Activated CD8-positive, alpha-beta T cell treated with anti-CD3 and anti-CD28 coated beads, Interleukin-2, amount 10 ng/mL, durations not matched to agents 7 days and 5 days (primary cell): ENCODE results near the gene CCDC91. TPM values are rescaled to one million over a fixed set of nuclear protein-coding genes. Genes with fewer than 3 reads are reported as not detected.
"Not testable (repeated sequence)": the region's sequence is repeated elsewhere in the genome, so short reads cannot be mapped to it uniquely, and the experiment has no call there.

Experiments used
- ATAC-seq: fragments of 150-1000 bp; cut with Tn5 transposase; one replicate; pipeline ENCODE4 v1.10.0; 2021; ENCODE audit warnings: moderate library complexity
- CTCF ChIA-PET: fragments of 350-600 bp; sonication (Branson Sonifier 250); formaldehyde crosslinking; loops from one replicate; lab custom pipeline; 2021; ENCODE audit warnings: antibody characterized with exemption; lab: Charles Lee
- POLR2A ChIA-PET: fragments of 350-600 bp; sonication (Branson Sonifier 250); formaldehyde crosslinking; loops from one replicate; lab custom pipeline; 2021; ENCODE audit warnings: antibody characterized with exemption; lab: Charles Lee
- DNase-seq: peaks from one replicate; pipeline ENCODE4 v3.0.0-alpha.2; 2020
- H3K27ac Mint-ChIP-seq: one replicate; pipeline ENCODE4 v1.8.0; 2021; ENCODE audit warnings: mild to moderate bottlenecking, mixed read lengths
- H3K27me3 Mint-ChIP-seq: one replicate; pipeline ENCODE4 v1.8.0; 2021; ENCODE audit warnings: low read depth, mixed read lengths
- H3K36me3 Mint-ChIP-seq: one replicate; pipeline ENCODE4 v1.8.0; 2021; ENCODE audit warnings: low read depth, mixed read lengths
- H3K4me1 Mint-ChIP-seq: one replicate; pipeline ENCODE4 v1.8.0; 2021; ENCODE audit warnings: low read depth, mixed read lengths
- H3K4me3 Mint-ChIP-seq: one replicate; pipeline ENCODE4 v1.8.0; 2021; ENCODE audit warnings: mild to moderate bottlenecking, mixed read lengths
- H3K9me3 Mint-ChIP-seq: one replicate; pipeline ENCODE4 v1.8.0; 2022; ENCODE audit warnings: mixed read lengths; ENCODE audit not compliant: insufficient read depth
- total RNA-seq, 2 experiments: library from RNA; stranded (reverse); gene quantifications; one replicate each; pipeline ENCODE4 v1.2.3, GENCODE V29; 2021

CCDC91 gene
- total RNA-seq, 2 experiments from 2014 or later: 18.4 to 23.4 TPM

DNA sequence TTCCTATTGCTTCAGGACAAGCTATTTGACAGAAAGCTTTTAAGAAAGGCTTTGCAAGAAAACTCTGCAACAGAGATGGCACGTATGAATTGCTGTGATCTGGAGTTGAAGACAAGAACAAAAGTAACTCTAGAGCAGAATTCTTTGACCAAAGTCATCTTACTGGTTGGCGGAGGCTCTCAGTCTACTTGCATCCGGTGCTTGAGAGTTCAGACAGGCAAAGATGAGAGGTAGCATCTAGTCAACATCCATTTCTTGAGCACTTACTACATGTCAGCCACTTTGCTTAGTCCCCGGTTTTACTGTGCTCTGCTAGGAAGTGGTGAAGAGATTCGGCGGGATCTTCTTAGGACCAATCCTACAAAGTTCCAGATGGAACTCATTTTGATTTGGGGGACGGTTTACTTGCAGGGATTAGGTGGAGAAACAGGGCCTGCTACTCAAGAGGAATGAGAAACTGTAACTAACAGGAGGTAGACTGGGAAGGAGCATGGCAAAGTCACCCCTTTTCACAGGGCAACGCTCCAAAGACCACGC lies 404 bp upstream of the CCDC91 start:
- peaks cover 37% of the 10 kb centered on the region for H3K4me1 Mint-ChIP-seq
- H3K9me3 Mint-ChIP-seq: peaks cover 7% of the 10 kb centered on the region

DNA sequence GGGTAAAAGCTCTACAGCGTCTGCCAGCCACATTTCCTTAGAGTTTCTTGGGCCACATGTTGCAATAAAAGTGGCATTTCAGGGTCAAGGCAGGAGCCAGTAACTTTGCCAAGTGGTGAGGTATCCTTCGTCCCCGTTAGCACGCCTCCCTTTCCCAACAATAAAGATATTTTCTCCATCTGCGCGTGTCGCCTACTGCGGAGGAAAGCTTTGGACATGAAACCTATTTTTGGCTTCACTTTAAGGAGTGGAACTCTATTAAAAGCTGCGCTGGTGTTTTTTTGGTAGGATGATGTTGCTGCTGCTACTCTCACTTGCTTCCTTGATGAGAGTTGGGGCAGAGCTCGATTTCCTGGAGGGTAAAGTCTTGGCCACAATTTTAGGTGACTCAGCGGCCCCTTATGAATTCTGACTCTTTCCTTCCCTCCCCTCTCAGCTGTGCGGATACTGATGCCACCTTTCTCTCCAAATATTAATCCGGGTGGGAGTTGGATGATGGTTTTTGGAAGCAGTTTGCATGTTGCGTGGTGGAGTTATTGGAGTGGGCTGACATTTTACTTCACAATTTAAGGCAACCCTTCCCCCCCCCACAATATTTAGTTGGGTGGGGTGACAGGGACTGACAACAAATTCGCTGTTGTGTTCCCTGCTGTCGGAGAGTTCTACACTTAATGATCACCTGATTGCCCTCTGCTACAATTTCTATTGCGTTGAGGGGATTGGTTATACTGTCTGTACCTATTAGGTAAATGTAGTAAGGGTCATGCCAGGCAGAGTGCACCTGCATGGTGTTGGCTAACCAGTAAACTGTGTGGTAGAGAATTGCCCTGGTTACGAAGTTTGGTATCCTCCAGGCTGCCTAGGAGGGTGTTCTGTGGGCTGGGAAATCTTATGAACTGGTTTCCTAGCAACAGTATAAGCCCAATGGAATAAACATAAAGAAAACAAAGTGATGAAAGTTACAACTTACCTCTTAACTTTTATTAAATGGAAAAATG lies 1.1 kb downstream of the CCDC91 start:
- ATAC-seq (peak; percentile 36), DNase-seq (peak; percentile 50)
- Mint-ChIP-seq H3K36me3 (peaks cover 24% of the 10 kb centered on the region), H3K27me3 (no peaks in the 10 kb centered on the region), H3K9me3 (peaks cover 12% of the 10 kb centered on the region), H3K4me1 (peaks cover 37% of the 10 kb centered on the region), H3K27ac (peak overlapping the region; percentile 99), H3K4me3 (peak overlapping the region; percentile 96)
- CTCF ChIA-PET: interaction anchor here (0.6 to 2.0 kb wide), 3 partner anchors 33 to 1199 kb away, joined by 3 to 5 read pairs (median 3); no protein-coding TSS in a partner anchor
- POLR2A ChIA-PET: interaction anchor here (0.6 to 2.1 kb wide), 13 partner anchors 20 to 1095 kb away, joined by 3 to 10 read pairs (median 3); no protein-coding TSS in a partner anchor

More for the DNA sequence above, 404 bp upstream of the CCDC91 start:
- DNase-seq (peak; percentile 33), ATAC-seq (no peak)
- peaks cover 20% of the 10 kb centered on the region for H3K36me3 Mint-ChIP-seq
- no peaks in the 10 kb centered on the region for H3K27me3 Mint-ChIP-seq
- H3K27ac Mint-ChIP-seq: peak overlapping the region; percentile 99
- peak overlapping the region; percentile 96 for H3K4me3 Mint-ChIP-seq
- CTCF ChIA-PET: no interaction called here
- POLR2A ChIA-PET: interaction anchor here (1.5 to 2.1 kb wide), 3 partner anchors 18 to 63 kb away, joined by 3 to 10 read pairs (median 6); no protein-coding TSS in a partner anchor

DNA sequence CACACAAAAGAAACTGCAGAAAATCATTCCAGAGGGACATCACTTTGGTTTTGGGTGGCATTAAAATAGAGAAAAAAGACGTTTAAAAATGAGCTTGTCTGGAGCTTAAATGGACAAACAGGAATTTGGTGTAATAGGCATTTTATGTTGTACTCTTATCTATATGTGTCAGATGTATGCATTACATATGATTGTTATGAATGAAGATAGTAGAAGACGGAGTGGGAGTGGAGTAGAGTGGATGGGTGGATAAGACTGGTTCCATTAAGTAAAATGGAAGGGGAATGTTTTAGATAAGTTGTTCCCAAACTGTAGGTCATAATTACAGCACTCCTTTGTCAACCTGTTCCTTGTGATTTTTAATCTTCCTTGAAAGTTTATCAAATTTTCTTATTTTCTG lies 1.9 kb downstream of the CCDC91 start:
- peaks cover 37% of the 10 kb centered on the region for H3K4me1 Mint-ChIP-seq
- DNase-seq (no peak), ATAC-seq (no peak)
- CTCF ChIA-PET: interaction anchor here (1.0 to 2.0 kb wide), 2 partner anchors 32 to 57 kb away, joined by 3 to 5 read pairs; no protein-coding TSS in a partner anchor
- POLR2A ChIA-PET: no interaction called here
- H3K27me3 Mint-ChIP-seq: no peaks in the 10 kb centered on the region
- H3K36me3 Mint-ChIP-seq: peaks cover 24% of the 10 kb centered on the region
- no peak overlapping the region for H3K27ac Mint-ChIP-seq
- no peak overlapping the region for H3K4me3 Mint-ChIP-seq
- H3K9me3 Mint-ChIP-seq: peaks cover 12% of the 10 kb centered on the region

DNA sequence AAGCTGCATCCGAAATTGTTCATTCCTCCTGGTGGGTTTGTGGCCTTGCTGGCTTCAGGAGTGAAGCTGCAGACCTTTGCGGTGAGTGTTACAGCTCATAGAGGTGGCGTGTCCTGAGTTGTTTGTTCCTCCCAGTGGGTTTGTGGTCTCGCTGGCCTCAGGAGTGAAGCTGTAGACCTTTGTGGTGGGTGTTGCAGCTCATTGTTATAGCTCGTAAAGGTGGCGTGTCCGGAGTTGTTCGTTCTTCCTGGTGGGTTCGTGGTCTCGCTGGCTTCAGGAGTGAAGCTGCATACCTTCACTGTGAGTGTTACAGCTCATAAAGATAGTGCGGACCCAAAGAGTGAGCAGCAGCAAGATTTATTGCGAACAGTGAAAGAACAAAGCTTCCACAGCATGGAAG lies 4.4 kb downstream of the CCDC91 start:
- H3K9me3 Mint-ChIP-seq, H3K27me3 Mint-ChIP-seq, H3K27ac Mint-ChIP-seq, H3K4me3 Mint-ChIP-seq, ATAC-seq, DNase-seq, CTCF ChIA-PET: not testable (repeated sequence)
- H3K36me3 Mint-ChIP-seq: peaks cover 21% of the 10 kb centered on the region
- peaks cover 30% of the 10 kb centered on the region for H3K4me1 Mint-ChIP-seq
- POLR2A ChIA-PET: interaction anchor here (0.6 kb wide), 1 partner anchor 232 kb away, joined by 3 read pairs; no protein-coding TSS in a partner anchor

DNA sequence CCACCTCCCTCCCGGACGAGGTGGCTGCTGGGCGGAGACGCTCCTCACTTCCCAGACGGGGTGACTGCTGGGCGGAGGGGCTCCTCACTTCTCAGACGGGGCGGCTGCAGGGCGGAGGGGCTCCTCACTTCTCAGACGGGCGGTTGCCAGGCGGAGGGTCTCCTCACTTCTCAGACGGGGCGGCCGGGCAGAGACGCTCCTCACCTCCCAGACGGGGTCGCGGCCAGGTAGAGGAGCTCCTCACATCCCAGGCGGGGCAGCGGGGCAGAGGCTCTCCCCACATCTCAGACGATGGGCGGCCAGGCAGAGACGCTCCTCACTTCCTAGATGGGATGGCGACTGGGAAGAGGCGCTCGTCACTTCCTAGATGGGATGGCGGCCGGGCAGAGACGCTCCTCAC lies 10.9 kb downstream of the CCDC91 start:
- H3K27ac Mint-ChIP-seq, DNase-seq, H3K36me3 Mint-ChIP-seq, POLR2A ChIA-PET, H3K4me3 Mint-ChIP-seq, ATAC-seq, H3K4me1 Mint-ChIP-seq, CTCF ChIA-PET, H3K27me3 Mint-ChIP-seq: not testable (repeated sequence)
- H3K9me3 Mint-ChIP-seq: peaks cover 17% of the 10 kb centered on the region

DNA sequence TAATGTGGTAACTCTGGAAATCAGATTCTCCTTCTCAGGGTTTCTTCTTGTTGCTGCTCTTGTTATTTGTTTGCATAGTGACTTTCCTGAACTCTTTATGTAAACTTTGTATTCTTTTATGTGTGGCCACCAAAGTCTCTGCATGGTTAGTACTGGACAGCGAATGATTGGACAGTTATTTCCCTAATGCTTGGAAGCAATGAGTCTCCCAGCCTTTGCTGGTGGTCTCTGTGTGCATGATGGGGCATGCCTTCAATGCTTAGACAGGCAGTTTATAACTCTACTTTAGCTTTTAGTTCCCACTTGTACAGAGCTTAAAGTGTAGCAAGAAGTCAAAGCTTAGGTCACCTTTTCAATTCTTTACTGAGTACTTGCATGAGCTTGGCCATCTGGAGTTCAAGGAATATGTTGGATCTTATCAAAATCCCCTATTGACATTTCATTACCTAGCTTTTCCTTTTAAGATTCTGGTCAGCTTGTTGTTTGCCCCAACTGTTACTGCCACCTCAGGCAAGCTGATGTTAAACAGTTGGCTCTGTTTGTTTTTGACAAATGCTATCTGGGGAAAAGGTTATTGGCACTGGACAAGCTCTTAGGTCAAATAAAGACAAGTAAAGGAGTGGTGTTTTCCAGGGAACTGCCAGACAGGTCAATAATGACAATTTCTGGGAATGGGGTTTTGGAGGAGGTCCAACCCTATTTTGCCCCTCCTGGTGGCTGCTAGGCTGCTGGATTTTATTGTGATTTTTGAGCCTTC lies 12.3 kb downstream of the CCDC91 start:
- H3K27me3 Mint-ChIP-seq: no peaks in the 10 kb centered on the region
- H3K4me3 Mint-ChIP-seq: no peak overlapping the region
- ATAC-seq (no peak), DNase-seq (no peak)
- H3K9me3 Mint-ChIP-seq: peaks cover 17% of the 10 kb centered on the region
- H3K27ac Mint-ChIP-seq: no peak overlapping the region
- H3K36me3 Mint-ChIP-seq: peaks cover 10% of the 10 kb centered on the region
- CTCF ChIA-PET: no interaction called here
- POLR2A ChIA-PET: no interaction called here
- no peaks in the 10 kb centered on the region for H3K4me1 Mint-ChIP-seq

DNA sequence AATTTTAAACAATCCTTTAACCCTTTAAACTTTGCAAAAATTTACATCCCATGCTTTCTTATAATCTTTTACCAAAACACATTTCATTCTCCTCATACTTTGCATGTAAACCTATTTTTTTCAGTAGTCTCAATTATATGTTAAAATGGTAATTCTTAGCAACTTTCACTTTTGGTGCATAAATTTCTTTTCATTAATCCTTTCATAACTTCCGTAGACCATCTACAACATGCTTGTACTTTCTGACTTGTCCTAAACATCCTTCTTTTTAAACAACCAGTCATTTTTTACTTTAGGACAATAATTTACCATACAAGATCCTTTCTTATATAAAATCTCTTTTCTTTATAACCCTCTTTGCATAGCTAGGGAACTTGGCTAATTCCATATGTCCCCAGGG lies 19.5 kb downstream of the CCDC91 start:
- H3K4me3 Mint-ChIP-seq: no peak overlapping the region
- H3K4me1 Mint-ChIP-seq: no peaks in the 10 kb centered on the region
- ChIA-PET POLR2A (no interaction called here), CTCF (no interaction called here)
- no peak overlapping the region for H3K27ac Mint-ChIP-seq
- peaks cover 18% of the 10 kb centered on the region for H3K9me3 Mint-ChIP-seq
- H3K36me3 Mint-ChIP-seq: peaks cover 32% of the 10 kb centered on the region
- ATAC-seq: no peak
- no peak for DNase-seq
- no peaks in the 10 kb centered on the region for H3K27me3 Mint-ChIP-seq

DNA sequence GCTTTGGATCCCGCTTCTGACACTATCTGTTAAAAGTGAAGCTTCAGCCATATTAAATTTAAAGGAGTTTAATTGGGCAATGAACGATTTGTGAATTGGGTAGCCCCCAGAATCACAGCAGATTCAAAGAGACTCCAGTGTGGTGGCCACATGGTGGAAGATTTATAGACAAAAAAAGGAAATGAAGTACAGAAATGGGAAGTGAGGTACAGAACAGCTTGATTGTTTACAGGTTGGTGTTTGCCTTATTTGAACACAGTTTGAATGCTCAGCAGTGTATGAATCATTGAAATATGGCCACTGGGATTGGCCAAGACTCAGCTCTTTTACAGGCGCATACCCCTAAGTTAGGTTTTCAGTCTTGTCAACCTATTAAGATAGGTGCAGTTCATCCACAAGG lies 21.9 kb downstream of the CCDC91 start:
- Mint-ChIP-seq H3K9me3 (peaks cover 18% of the 10 kb centered on the region), H3K27ac (no peak overlapping the region), H3K36me3 (peaks cover 32% of the 10 kb centered on the region), H3K4me3 (no peak overlapping the region), H3K27me3 (no peaks in the 10 kb centered on the region), H3K4me1 (no peaks in the 10 kb centered on the region)
- no peak for DNase-seq
- ChIA-PET POLR2A (no interaction called here), CTCF (no interaction called here)
- ATAC-seq: no peak

DNA sequence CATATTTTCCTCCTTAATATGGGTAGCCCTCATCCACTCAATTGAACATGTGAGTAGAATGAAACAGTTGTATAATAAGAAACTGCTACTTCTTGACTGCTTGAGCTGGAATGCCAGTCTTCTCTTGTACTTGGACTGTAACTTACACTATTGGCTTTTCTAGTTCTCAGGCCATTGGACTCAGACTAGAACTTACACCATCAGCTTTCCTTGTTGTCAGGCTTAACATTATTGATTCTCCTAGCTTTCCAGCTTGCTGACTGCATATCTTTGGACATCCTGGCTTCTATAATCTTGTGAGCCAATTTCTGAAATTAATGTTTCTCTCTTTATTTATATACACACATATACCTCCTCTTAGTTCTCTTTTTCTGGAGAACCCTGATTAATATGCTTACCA lies 24.8 kb downstream of the CCDC91 start:
- POLR2A ChIA-PET: no interaction called here
- CTCF ChIA-PET: no interaction called here

DNA sequence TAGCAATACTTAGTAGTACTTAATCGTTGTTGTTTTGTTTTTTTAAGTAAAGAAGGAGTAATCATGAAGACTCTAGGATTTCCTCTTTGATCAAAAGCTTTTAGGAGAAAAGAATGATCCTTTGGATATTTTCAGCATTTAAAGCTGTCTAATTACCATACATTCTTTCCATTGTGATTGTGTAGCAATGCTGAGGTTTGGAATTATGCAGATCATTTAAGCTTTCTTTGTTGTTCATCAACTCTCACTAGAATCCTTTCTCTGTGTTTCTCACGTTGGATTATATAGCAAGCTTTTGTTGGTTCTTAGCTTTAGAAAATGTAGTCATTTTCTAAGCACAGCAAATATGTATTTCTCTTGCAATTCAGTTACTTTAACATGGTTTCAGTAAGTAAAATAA lies 25.8 kb downstream of the CCDC91 start:
- peaks cover 5% of the 10 kb centered on the region for H3K4me1 Mint-ChIP-seq

More for the DNA sequence above, 24.8 kb downstream of the CCDC91 start:
- no peak overlapping the region for H3K4me3 Mint-ChIP-seq
- peaks cover 35% of the 10 kb centered on the region for H3K36me3 Mint-ChIP-seq
- no peak for ATAC-seq
- no peaks in the 10 kb centered on the region for H3K27me3 Mint-ChIP-seq
- no peak for DNase-seq
- H3K4me1 Mint-ChIP-seq: peaks cover 5% of the 10 kb centered on the region
- H3K27ac Mint-ChIP-seq: no peak overlapping the region
- peaks cover 16% of the 10 kb centered on the region for H3K9me3 Mint-ChIP-seq

DNA sequence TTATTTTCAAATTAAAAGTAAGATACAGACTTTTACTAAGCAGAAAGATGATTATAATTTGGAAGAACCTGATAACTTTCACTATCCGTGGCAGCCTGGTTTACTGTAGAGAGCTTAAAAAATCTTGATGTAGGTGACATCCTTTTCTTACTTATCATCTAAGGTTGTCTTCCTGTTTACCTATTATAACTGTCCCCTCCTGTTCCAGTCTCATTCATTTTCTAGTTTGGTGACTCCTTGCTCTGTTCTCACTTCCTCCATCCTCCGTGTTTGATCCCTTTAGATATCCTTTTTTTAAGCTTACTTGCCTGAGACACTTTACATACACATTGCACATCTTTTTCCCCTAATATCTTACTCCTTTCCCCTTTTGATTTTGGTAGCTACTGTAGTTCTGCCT lies 27.5 kb downstream of the CCDC91 start:
- peaks cover 17% of the 10 kb centered on the region for H3K36me3 Mint-ChIP-seq
- no peak overlapping the region for H3K4me3 Mint-ChIP-seq
- no peak overlapping the region for H3K27ac Mint-ChIP-seq
- peaks cover 4% of the 10 kb centered on the region for H3K9me3 Mint-ChIP-seq
- DNase-seq (no peak), ATAC-seq (no peak)
- POLR2A ChIA-PET: interaction anchor here (0.6 to 0.7 kb wide), 2 partner anchors 27 to 35 kb away, joined by 3 read pairs; no protein-coding TSS in a partner anchor
- H3K27me3 Mint-ChIP-seq: no peaks in the 10 kb centered on the region
- CTCF ChIA-PET: interaction anchor here (1.5 kb wide), 1 partner anchor 13 kb away, joined by 5 read pairs; no protein-coding TSS in a partner anchor
- H3K4me1 Mint-ChIP-seq: peaks cover 23% of the 10 kb centered on the region

More for the DNA sequence above, 25.8 kb downstream of the CCDC91 start:
- peaks cover 7% of the 10 kb centered on the region for H3K9me3 Mint-ChIP-seq
- no peak overlapping the region for H3K4me3 Mint-ChIP-seq
- DNase-seq: no peak
- no peak overlapping the region for H3K27ac Mint-ChIP-seq
- H3K36me3 Mint-ChIP-seq: peaks cover 29% of the 10 kb centered on the region
- POLR2A ChIA-PET: no interaction called here
- no peaks in the 10 kb centered on the region for H3K27me3 Mint-ChIP-seq
- ATAC-seq: no peak
- CTCF ChIA-PET: no interaction called here
